H1 (cell line): ENCODE measurements around the gene CCDC175. TPM values are rescaled to one million over a fixed set of nuclear protein-coding genes. Genes with fewer than 3 reads are reported as not detected.

ENCODE experiments used
- CTCF ChIA-PET: fragments of 300-600 bp; sonication (Branson Sonifier 250); formaldehyde crosslinking; loops from one replicate; lab custom pipeline; 2021; ENCODE audit not compliant: partially characterized antibody; lab: Charles Lee
- POLR2A ChIA-PET: fragments of 300-600 bp; sonication (Branson Sonifier 250); formaldehyde crosslinking; loops from one replicate; lab custom pipeline; 2021; ENCODE audit warnings: inconsistent platforms; ENCODE audit not compliant: partially characterized antibody; lab: Charles Lee
- DNase-seq, 2 experiments: peaks; one replicate each; pipeline versions ENCODE4 v3.0.0 to v3.0.0-alpha.2; 2010 to 2022; ENCODE audit warnings: low spot score in 2 of 2, low read depth in 1 of 2, mixed read lengths in 1 of 2
- FAIRE-seq: peaks from 2 replicates; lab custom pipeline; 2011; peaks lifted over from hg19 to GRCh38; lab: Jason Lieb, UNC
- H2AFZ ChIP-seq: 2 replicates; pipeline ENCODE4 v1.8.1; 2012; ENCODE audit warnings: low read length, inconsistent platforms
- H2AK5ac ChIP-seq: 2 replicates; pipeline ENCODE4 v1.6.1; 2013; ENCODE audit warnings: low read depth, low read length
- H2BK120ac ChIP-seq: replicated peaks from 2 replicates; pipeline ENCODE3; 2013; ENCODE audit warnings: low read depth, low read length, inconsistent platforms
- H2BK12ac ChIP-seq: 2 replicates; pipeline ENCODE4 v1.6.1; 2013; ENCODE audit warnings: low read depth, low read length
- H2BK15ac ChIP-seq: 2 replicates; pipeline ENCODE4 v1.6.1; 2013; ENCODE audit warnings: low read length
- H2BK20ac ChIP-seq: 2 replicates; pipeline ENCODE4 v1.6.1; 2013; ENCODE audit warnings: low read length
- H2BK5ac ChIP-seq: 2 replicates; pipeline ENCODE4 v1.6.1; 2013; ENCODE audit warnings: low read depth, low read length
- H3K14ac ChIP-seq: 2 replicates; pipeline ENCODE4 v1.6.1; 2013; ENCODE audit warnings: inconsistent platforms; ENCODE audit not compliant: insufficient read length
- H3K18ac ChIP-seq: 2 replicates; pipeline ENCODE4 v1.6.1; 2013; ENCODE audit warnings: low read length; ENCODE audit errors: extremely low read depth
- H3K23ac ChIP-seq: 2 replicates; pipeline ENCODE4 v1.6.1; 2013; ENCODE audit warnings: inconsistent platforms; ENCODE audit not compliant: insufficient read length
- H3K23me2 ChIP-seq: 2 replicates; pipeline ENCODE4 v1.6.1; 2013; ENCODE audit warnings: low read depth, low read length
- H3K27ac ChIP-seq: 2 replicates; pipeline ENCODE4 v1.6.1; 2011; ENCODE audit warnings: low read depth, low read length, inconsistent platforms
- H3K27me3 ChIP-seq, 4 experiments: replicated peaks in 1 of 4; 1 replicate in 1 of 4; 2 replicates in 3 of 4; pipeline versions ENCODE4 v1.6.1 to v1.8.1; 2011 to 2013; ENCODE audit warnings: low read length in 3 of 4, mild to moderate bottlenecking in 3 of 4, inconsistent platforms in 2 of 4, mixed read lengths in 2 of 4, moderate library complexity in 1 of 4; ENCODE audit not compliant: control insufficient read depth in 3 of 4, insufficient read depth in 3 of 4; ENCODE audit errors: extremely low read depth in 1 of 4
- H3K36me3 ChIP-seq, 4 experiments: 2 replicates each; pipeline versions ENCODE4 v1.6.1 to v1.8.1; 2011 to 2013; ENCODE audit warnings: mild to moderate bottlenecking in 4 of 4, low read length in 3 of 4, moderate library complexity in 2 of 4, control low read depth in 1 of 4, inconsistent platforms in 1 of 4; ENCODE audit not compliant: insufficient read depth in 4 of 4, control insufficient read depth in 2 of 4
- H3K4ac ChIP-seq: replicated peaks from 2 replicates; pipeline ENCODE3; 2013; ENCODE audit warnings: low read length, low read depth, mixed read lengths, inconsistent platforms; ENCODE audit not compliant: insufficient read length
- H3K4me1 ChIP-seq, 4 experiments: replicated peaks in 1 of 4; 1 replicate in 1 of 4; 2 replicates in 3 of 4; pipeline versions ENCODE4 v1.6.1 to v1.8.1; 2011 to 2013; ENCODE audit warnings: low read length in 3 of 4, inconsistent platforms in 2 of 4, mixed read lengths in 1 of 4; ENCODE audit not compliant: insufficient read depth in 4 of 4, control insufficient read depth in 3 of 4
- H3K4me2 ChIP-seq, 2 experiments: 2 replicates each; pipeline versions ENCODE4 v1.6.1 to v1.8.1; 2011 to 2013; ENCODE audit warnings: low read depth in 2 of 2, low read length in 2 of 2, control low read depth in 1 of 2, inconsistent platforms in 1 of 2, mild to moderate bottlenecking in 1 of 2; ENCODE audit not compliant: insufficient read depth in 1 of 2
- H3K4me3 ChIP-seq, 4 experiments: fragments of 200-600, 300-600 bp in 1 of 4; sonication (generic), shearing (Covaris generic), sonication (Bioruptor Twin) in 1 of 4; 2 replicates each; pipeline versions ENCODE4 v1.5.1 to v1.8.1; 2011 to 2016; ENCODE audit warnings: low read length in 4 of 4, low read depth in 3 of 4, control low read depth in 2 of 4, inconsistent platforms in 2 of 4, mild to moderate bottlenecking in 2 of 4, mixed read lengths in 1 of 4, moderate library complexity in 1 of 4; ENCODE audit not compliant: insufficient read depth in 2 of 4; ENCODE audit errors: extremely low read depth in 1 of 4
- H3K56ac ChIP-seq: replicated peaks from 2 replicates; pipeline ENCODE3; 2013; ENCODE audit warnings: low read depth, mild to moderate bottlenecking, mixed read lengths, low read length, inconsistent platforms; ENCODE audit not compliant: insufficient read length
- H3K79me1 ChIP-seq: 2 replicates; pipeline ENCODE4 v1.6.1; 2013; ENCODE audit warnings: low read depth, low read length, control low read depth
- H3K79me2 ChIP-seq, 2 experiments: 2 replicates each; pipeline versions ENCODE4 v1.6.1 to v1.8.1; 2012 to 2013; ENCODE audit warnings: low read length in 2 of 2, mild to moderate bottlenecking in 2 of 2, inconsistent platforms in 1 of 2; ENCODE audit not compliant: insufficient read depth in 2 of 2, control insufficient read depth in 1 of 2
- H3K9ac ChIP-seq, 4 experiments: replicated peaks in 1 of 4; 1 replicate in 1 of 4; 2 replicates in 3 of 4; pipeline versions ENCODE4 v1.6.1 to v1.8.1; 2011 to 2013; ENCODE audit warnings: low read depth in 3 of 4, low read length in 3 of 4, control low read depth in 2 of 4, mild to moderate bottlenecking in 2 of 4, moderate library complexity in 2 of 4, inconsistent platforms in 1 of 4; ENCODE audit errors: extremely low read depth in 1 of 4
- H3K9me3 ChIP-seq, 2 experiments: 2 replicates each; pipeline versions ENCODE4 v1.6.1 to v1.8.1; 2012 to 2013; ENCODE audit warnings: mild to moderate bottlenecking in 2 of 2, moderate library complexity in 2 of 2, control low read depth in 1 of 2, inconsistent platforms in 1 of 2, low read depth in 1 of 2, low read length in 1 of 2, mixed read lengths in 1 of 2; ENCODE audit not compliant: insufficient read depth in 2 of 2
- H4K20me1 ChIP-seq, 2 experiments: replicated peaks in 1 of 2; 2 replicates each; pipeline versions ENCODE3 to v1.8.1; 2011 to 2013; ENCODE audit warnings: inconsistent platforms in 2 of 2, low read length in 2 of 2, mild to moderate bottlenecking in 1 of 2; ENCODE audit not compliant: insufficient read depth in 2 of 2, control insufficient read depth in 1 of 2
- H4K5ac ChIP-seq: 2 replicates; pipeline ENCODE4 v1.6.1; 2013; ENCODE audit warnings: low read length, low read depth, mixed read lengths, inconsistent platforms; ENCODE audit not compliant: insufficient read length
- H4K8ac ChIP-seq: 2 replicates; pipeline ENCODE4 v1.8.0; 2013; ENCODE audit warnings: mild to moderate bottlenecking, moderate library complexity, low read length, inconsistent platforms; ENCODE audit not compliant: insufficient read depth; ENCODE audit errors: extremely low read depth
- H4K91ac ChIP-seq: replicated peaks from 2 replicates; pipeline ENCODE3; 2013; ENCODE audit warnings: low read length, mixed read lengths, inconsistent platforms; ENCODE audit not compliant: insufficient read length
- KDM5A ChIP-seq: fragments of 200-600 bp; IDR thresholded peaks from 2 replicates; pipeline ENCODE4 v1.7.1; 2012; ENCODE audit warnings: mild to moderate bottlenecking, low read length, inconsistent platforms, mixed read lengths
- RFX5 ChIP-seq: IDR thresholded peaks from 2 replicates; pipeline ENCODE4 v1.6.1; 2011; ENCODE audit warnings: low read depth, low read length, improper control_type of control experiment, borderline replicate concordance
- SIRT6 ChIP-seq: IDR thresholded peaks from one replicate; pipeline ENCODE4 v1.7.1; 2012; ENCODE audit warnings: low read length, inconsistent platforms
- SP4 ChIP-seq: IDR thresholded peaks from 2 replicates; pipeline ENCODE4 v1.6.1; 2012; ENCODE audit warnings: low read length, inconsistent platforms
- WGBS, 2 experiments: shearing (Covaris generic) in 1 of 2; methylation state at CpG; one replicate each; pipeline versions ENCODE4 v1.1.6 to v1.1.7; 2013 to 2015; ENCODE audit warnings: low lambda C conversion rate in 2 of 2, mixed read lengths in 2 of 2, inconsistent platforms in 1 of 2, low coverage in 1 of 2, missing lambda C conversion rate in 1 of 2; ENCODE audit not compliant: insufficient replicate concordance in 2 of 2, insufficient coverage in 1 of 2, insufficient read length in 1 of 2; ENCODE audit errors: extremely low coverage in 1 of 2, missing lambda C conversion rate in 1 of 2; 5-methylcytosine and 5-hydroxymethylcytosine counted together
- polyA plus RNA-seq, 7 experiments: library from polyadenylated mRNA; depleted of rRNA in 3 of 7; stranded (reverse) in 5 of 7; unstranded in 2 of 7; fragments of >200 nt in 5 of 7; fragments of 200-250 nt in 2 of 7; gene quantifications; 1 replicate in 5 of 7; 2 replicates in 1 of 7; 4 replicates in 1 of 7; pipeline versions ENCODE4 v1.2.1 to v1.2.3, GENCODE V29; 2011 to 2013; ENCODE audit warnings: missing spikeins in 2 of 7, mixed read lengths in 2 of 7
- total RNA-seq: library from RNA; stranded (reverse); fragmentation: NEBNext Ultra II Directional; extraction: Animal tissue kit (Norgen Biotek cat#: 25700); gene quantifications from 2 replicates; pipeline ENCODE4 v1.2.1, GENCODE V29; 2021

The CCDC175 gene
- total and polyA plus RNA-seq, 2 of the 8 experiments (the other 6 are each of a cell fraction or from before 2014, with no cell fraction given), result 0.19 TPM; not detected in 1

DNA sequence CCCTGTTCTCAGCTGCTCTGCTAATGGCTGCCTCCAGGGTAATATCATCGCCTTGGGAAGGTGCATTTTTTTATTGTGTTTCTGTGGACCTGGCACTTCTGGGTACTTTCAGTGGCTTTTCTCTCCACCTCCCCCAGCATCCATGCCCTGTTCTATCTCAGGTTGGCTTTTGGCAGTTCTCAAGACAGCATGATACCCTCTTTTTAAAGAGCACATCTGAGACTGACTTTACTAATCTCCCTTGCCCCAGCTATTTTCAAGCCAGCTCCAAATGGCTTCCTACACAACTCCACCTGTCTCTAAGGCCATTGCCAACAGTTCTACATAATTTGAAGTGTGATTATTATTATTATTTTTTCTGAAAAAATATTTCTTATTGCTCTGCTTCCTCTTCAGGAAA is 39.1 kb downstream of the CCDC175 start:
- H2BK5ac ChIP-seq, result no peak overlapping the region
- H3K27ac ChIP-seq, result no peak overlapping the region
- H3K79me1 ChIP-seq, result no peaks in the 10 kb centered on the region
- no peaks in the 10 kb centered on the region for H3K23me2 ChIP-seq
- H3K79me2 ChIP-seq, result no peaks in the 10 kb centered on the region
- no peak overlapping the region for H3K4ac ChIP-seq
- CTCF ChIA-PET, result interaction anchor here (1.4 kb wide), 1 partner anchor 30 kb away, joined by 3 read pairs; no protein-coding TSS in a partner anchor
- H2BK120ac ChIP-seq, result no peak overlapping the region
- H4K91ac ChIP-seq, result no peak overlapping the region
- H3K23ac ChIP-seq, result no peak overlapping the region
- H3K4me1 ChIP-seq, result no peaks in the 10 kb centered on the region
- H2BK15ac ChIP-seq, result no peak overlapping the region
- H3K27me3 ChIP-seq, result no peaks in the 10 kb centered on the region
- no peaks in the 10 kb centered on the region for H4K20me1 ChIP-seq
- POLR2A ChIA-PET, result no interaction called here
- no peak overlapping the region for H4K5ac ChIP-seq
- H3K36me3 ChIP-seq, result no peaks in the 10 kb centered on the region
- no peak overlapping the region for H2BK12ac ChIP-seq
- WGBS, 2 experiments, result 87% methylated on average over 1 of the region's 1 CpG; no CpG with 5 or more reads in 1 of the 2 experiments
- H3K18ac ChIP-seq, result no peak overlapping the region
- H2BK20ac ChIP-seq, result no peak overlapping the region
- H2AFZ ChIP-seq, result no peak overlapping the region
- H3K4me3 ChIP-seq, result no peak overlapping the region
- DNase-seq, result no peak
- H3K4me2 ChIP-seq, result no peak overlapping the region
- no peak overlapping the region for H3K9ac ChIP-seq
- no peak for FAIRE-seq
- H4K8ac ChIP-seq, result no peak overlapping the region
- TF ChIP-seq SP4 (no peak), RFX5 (no peak), KDM5A (no peak), SIRT6 (no peak)
- no peaks in the 10 kb centered on the region for H3K9me3 ChIP-seq
- H2AK5ac ChIP-seq, result no peak overlapping the region
- no peak overlapping the region for H3K14ac ChIP-seq
- no peak overlapping the region for H3K56ac ChIP-seq
